Stimulated activated CD8-positive, alpha-beta memory T cell treated with anti-CD3 and anti-CD28 coated beads, Interleukin-12 subunit alpha, Interleukin-12 subunit beta, amount 100 ng/mL, for 4 hours (primary cell): ENCODE measurements around the gene DUSP28.
A peak's percentile ranks its signal among the peaks of the same experiment; 100 is the strongest.
"Not testable (repeated sequence)": the region's sequence is repeated elsewhere in the genome, so short reads cannot be mapped to it uniquely, and the experiment has no call there.

ENCODE experiments used
- DNase-seq: peaks from one replicate; pipeline ENCODE4 v3.0.0-alpha.2; 2020; ENCODE audit warnings: low read depth

The DUSP28 gene

DNA sequence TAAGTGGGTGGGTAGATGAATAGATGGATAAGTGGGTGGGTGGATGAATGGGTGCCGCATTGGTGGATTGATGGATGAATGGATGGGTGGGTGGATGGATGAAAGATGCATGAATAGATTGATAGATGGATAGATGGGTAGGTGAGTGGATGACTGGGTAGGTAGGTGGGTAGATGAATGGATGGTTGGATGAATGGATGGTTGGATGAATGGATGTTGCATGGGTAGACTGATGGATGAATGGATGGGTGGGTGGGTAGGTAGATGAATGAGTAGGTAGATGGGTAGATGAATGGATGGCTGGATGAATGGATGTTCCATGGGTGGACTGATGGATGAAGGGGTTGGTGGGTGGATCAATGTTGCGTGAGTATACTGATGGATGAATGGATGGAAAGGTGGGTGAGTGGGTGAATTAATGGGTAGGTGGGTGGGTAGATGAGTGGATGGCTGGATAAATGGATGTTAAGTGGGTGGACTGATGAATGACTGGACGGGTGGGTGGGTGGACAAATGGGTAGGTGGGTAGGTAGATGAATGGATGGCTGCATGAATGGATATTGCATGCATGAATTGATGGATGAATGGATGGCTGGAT is 32.9 kb upstream of the DUSP28 start:
- DNase-seq: no peak

DNA sequence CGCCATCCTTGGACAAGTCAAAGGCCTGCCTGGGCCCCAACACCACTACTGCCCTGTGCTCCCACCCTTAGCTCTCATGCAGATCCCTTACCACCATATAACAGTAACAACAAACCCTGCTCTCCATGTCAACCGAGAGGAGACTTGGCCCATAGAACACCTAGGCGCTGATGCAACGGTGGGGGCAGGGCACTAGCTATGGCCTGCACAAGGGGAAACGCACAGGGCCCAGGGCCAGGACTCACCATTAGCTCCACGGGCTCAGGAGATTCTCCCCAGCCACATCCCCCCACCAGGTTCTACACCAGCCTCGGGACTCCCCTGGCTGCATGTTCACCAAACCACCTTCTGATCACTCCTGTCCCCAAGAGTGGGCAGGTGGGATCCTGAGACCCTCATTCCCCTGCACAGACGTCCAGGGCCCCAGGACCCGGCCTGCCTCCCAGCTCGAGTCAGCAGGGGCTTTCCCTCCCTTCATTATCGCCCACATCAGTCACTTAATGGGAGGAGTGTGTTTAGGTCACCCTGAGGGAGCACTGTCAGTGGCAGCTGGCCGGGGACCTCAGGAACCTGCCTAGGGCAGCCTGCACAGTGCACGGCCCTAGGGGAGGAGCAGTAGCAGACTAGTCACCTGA is 31.6 kb upstream of the DUSP28 start:
- no peak for DNase-seq

DNA sequence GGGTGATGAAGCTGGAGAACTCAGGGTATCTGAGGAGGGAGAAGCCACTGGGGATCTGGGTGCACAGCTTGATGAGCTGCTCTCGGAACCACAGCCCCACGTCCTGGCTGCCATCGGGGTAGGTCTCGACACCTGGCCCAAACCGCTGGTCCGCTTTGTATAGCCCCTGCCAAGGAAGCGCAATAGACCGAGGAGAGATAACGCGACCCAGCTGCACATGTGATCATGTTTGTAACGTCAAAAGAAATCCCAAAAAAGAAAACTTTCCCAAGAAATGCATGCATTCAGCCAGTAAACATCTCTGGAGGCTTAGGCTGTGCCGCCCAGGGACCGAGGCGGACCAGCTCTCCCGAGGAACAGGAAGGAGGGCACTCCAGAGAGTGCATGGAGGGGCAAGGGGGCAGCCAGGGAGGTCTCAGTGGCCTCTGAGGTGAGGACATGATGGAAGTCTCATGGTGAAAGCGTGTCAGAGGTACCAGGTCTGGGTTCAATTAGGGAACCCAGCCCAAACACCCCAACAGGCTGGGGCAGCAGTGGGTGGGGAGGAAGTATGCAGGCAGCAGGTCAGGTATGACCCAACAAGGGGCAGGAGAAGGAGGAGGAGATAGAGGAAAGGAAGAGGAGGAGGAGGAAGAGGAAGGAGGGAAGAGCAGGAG is 30.7 kb upstream of the DUSP28 start:
- DNase-seq: no peak

- no peak for DNase-seq
Observed at GRCh38 chr2:240530181-240530580, 30.0 kb upstream of the DUSP28 start.

- DNase-seq: no peak
Observed at GRCh38 chr2:240531038-240531437, 29.1 kb upstream of the DUSP28 start.

GRCh38 chr2:240532031-240532775 is 28.0 kb upstream of the DUSP28 start:
- DNase-seq: no peak

- no peak for DNase-seq
Observed at GRCh38 chr2:240538031-240538780, 22.0 kb upstream of the DUSP28 start.

GRCh38 chr2:240539101-240539500 is 21.1 kb upstream of the DUSP28 start:
- DNase-seq: not testable (repeated sequence)

DNA sequence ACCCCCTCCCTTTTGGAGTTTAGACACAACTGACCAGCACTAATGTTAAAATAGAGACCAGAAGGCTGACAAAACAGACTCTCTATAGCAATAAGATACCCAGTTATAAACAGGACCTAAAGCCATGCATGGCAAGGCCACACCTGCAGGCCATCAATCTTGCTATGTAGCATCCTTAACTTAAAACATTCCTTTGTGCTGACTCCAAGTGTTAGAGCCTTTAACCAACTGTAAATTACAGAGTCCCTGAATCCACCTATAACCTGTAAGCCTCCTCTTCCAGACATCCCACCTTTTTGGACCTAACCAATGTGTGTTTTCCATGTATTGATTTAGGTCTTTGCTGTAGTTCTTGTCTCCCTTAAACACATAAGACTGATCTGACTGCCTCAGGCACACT is 20.3 kb upstream of the DUSP28 start:
- DNase-seq: no peak

GRCh38 chr2:240551288-240551687 is 8.9 kb upstream of the DUSP28 start:
- no peak for DNase-seq

DNA sequence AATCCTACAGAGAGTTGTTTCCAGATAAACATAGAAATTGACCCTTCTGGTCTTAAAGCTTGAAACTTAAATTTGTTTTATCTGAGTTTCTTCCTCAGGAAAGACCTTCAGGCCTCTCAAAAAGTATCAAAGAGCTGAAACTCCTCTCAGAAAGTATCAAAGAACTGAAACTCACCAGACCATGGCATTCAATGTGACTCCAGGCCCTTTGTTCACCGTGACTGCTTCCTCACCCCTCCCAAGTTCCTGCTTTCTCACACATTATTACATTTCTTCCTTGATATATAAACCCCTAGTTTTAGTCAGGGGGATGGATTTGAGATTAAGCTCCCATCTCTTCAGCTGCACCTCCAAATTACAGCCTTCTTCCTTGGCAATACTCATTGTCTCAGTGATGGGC is 8.3 kb upstream of the DUSP28 start:
- DNase-seq: no peak

DNA sequence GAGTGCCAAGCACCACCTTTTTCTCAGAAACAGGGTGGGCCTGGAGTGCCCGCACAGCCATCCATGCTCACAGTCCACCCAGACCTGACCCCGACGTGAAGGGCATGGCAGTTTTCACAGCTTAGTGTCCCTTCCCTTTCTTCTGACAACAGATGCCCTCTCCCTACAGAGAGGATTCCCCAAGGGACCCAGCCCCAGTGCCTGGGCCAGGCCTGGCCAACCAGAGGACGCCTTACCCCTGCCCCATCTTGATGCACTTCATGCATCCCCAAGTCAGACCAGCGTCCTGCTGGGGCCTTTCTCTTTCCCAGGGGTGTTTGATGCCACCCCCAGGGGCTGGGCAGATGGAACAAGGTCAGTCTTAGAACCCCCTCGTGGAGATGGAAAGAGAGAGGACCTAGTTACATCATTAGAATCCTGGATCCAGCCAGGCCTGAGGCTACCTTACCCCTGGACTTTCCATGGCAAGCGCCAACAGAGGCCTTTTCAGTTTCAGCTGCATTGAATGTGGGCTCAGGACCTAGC is 6.1 kb upstream of the DUSP28 start:
- no peak for DNase-seq

DNA sequence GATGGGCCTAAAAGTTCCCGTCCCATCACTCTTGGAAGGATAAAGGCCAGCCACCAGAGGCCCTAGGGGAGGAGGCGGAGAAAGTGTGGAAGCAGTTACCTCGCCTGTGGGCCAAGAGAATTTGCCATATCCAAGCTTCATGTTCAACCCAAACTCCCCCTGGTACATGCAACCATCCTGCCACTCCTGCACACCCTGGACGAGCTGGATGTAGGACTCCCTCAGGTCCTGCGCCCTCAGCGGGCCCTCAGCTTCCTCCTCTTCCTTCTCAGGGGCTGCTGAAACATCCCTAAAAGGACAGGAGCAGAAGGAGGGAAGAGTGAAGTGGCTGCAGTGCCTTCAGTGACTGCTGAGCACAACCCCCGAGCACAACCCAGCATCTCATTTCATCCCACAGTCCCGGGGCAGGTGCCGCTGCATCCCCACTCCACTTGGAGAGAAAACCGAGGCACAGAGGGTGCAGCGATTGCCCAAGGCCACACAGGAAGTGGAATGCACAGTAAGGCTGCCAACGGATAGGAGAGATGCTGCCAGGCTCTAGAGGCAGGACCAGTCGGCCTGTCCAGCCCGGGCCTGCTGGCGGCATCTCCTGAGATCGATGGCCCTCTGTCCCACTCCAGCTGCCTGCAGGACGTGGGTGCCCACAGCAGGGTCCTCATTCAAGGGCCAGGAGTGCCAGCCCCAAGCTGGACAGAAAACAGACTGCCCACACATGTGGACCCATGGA is 5.2 kb upstream of the DUSP28 start:
- no peak for DNase-seq

- DNase-seq: no peak
Observed at GRCh38 chr2:240555541-240556250, 4.5 kb upstream of the DUSP28 start.

DNA sequence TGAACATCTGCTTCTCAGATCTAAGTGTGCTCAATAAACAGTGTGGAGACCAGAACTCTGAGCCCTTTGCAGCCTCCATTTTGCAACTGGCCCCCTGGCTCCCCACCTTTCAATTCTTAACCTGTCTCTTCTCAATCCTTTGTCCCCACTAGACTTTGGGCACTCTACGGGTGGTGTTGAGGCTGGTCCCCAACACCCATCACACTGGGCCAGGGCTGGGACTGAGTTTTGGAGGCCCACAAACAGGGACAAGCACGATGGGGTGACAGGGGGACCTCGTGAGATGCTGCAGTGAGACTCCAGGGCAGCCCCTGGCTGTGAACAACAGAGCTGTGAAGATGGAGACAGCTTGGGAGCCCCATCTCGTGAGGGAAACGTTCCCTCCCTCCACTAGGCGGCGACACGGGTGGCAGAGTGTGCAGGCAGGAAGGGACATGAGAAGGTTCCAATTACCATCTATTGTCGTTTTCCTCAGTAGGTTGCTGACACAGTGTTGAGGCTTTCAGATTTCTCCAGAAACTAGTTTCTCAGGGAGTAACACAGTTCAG is 3.5 kb upstream of the DUSP28 start:
- DNase-seq: peak; percentile 42

DNA sequence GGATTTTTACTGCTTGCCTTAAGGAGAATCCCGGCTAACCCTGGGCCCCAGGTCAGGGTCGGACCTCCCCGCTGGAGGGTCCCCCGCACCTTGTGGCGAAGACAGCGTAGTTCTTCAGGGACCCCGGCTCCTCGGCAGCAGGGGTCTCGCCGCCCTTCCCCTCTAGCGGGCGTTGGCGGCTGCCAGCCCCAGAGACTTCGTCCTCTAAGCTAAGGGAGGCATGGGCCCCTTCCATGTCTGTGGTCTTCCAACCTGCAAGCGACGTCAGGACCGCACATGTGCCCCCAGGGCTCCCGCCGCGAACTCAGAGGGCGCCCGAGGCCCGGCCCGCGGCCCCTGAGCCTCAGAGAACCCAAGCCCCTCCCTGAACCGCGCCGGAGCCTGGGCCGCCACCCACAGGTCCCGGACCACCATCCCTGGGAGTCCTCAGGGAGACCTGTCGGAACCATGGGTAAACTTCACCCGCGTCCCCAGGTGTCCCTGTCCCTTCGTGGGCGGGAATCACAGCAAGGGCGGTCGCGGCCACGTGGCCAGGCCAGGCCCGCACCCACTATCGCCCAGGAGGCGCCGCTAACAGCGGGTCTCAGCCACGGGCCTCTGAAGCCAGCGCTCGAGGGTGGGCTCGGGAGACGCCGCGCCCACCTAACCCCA is 2.9 kb upstream of the DUSP28 start:
- no peak for DNase-seq

DNA sequence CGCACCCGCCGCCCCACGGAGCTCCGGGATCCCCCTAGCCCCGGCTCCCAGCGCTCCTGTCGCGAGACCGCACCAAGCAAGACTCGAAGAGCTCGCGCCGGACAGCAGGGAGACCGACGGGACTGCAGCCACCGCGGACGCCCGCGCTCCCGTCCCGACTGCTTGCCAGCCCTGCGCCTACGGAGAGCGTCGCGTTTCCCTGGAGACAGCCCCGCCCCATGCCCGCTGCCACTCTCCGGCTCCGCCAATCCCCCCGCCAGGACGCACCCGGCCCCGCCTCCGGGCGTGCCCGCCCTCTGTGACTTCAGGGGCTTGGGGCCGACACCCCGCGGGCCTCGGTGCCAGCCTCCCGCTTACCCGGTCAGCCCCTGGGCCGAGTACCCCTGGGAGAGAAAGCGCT is 2.3 kb upstream of the DUSP28 start, which contains the start of gene ANKMY1:
Gene ANKMY1 (minus strand): TSS at position 181 of the 400 bp plus-strand sequence. CDS start 653 bp downstream, outside the sequence.
- DNase-seq: peak; percentile 56

DNA sequence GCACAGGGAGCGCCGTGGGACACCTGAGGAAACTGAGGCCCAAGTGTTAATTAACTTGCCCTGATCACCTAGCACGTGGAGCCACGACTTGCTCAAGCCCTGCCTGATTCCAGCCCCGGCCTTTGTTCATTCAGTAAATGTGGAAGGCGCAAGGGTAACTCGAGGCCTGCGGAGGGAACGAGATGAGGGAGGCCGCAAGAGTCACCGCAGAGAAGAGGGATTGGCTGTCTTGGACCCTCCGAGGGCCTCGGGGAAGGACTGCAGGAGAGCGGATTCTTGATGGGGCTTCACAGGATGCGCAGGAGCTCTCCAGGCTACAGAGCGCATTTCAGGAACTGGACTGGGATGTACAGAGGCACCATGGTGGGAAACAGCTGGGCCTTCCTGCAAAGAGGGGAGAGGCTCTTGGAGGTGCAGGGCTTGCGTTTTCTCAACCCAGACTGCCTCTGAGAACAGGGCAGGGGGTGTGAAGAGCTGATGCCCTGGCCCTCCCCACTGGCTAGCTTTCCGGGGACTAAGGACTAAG is 1.9 kb upstream of the DUSP28 start:
- DNase-seq: no peak

DNA sequence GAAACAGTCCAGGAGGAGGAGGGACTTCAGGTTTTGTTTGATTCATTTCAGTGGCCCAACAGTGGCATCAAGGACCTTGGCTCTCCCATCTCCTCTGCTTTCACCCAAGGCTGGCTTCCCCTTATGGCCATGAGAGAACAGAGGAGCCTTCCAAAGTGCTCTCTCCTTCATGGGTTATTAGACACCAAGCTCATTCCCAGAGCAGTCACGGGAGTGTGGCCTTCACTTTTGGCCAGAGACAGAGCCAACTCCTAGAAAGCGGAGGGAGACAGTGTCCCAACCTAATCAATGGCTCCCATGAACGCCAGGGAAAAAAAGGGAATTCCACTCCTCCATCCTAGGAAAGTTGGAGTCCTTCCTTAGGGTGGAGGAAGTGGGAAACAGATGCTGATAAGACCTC is 871 bp upstream of the DUSP28 start:
- DNase-seq: no peak
